IMR-90 (cell line): ENCODE measurements around the gene TTLL11. TPM values are rescaled to one million over a fixed set of nuclear protein-coding genes. Genes with fewer than 3 reads are reported as not detected.
A peak's percentile ranks its signal among the peaks of the same experiment; 100 is the strongest.

Source experiments
- ATAC-seq: fragments of 200-7000 bp; cut with Tn5 transposase; 2 replicates; pipeline ENCODE4 v1.9.1; 2020; ENCODE audit warnings: low read depth, mild to moderate bottlenecking, moderate library complexity
- BruUV-seq: library from RNA; stranded (reverse); fragments of 400-500 nt; replicated peaks from 2 replicates; lab custom pipeline; 2021; lab: Mats Ljungman, UMichigan
- CTCF ChIA-PET: fragments of 300-600 bp; formaldehyde crosslinking; extraction: SDS; loops from one replicate; lab custom pipeline; 2021; ENCODE audit warnings: antibody characterized with exemption; lab: Yijun Ruan, JAX
- POLR2A ChIA-PET: fragments of 300-600 bp; sonication (Branson Sonifier 250); formaldehyde crosslinking; loops from one replicate; lab custom pipeline; 2022; ENCODE audit warnings: antibody characterized with exemption; ENCODE audit not compliant: unreplicated experiment; lab: Charles Lee
- DNase-seq: peaks from one replicate; pipeline ENCODE4 v3.0.0; 2013
- H2AFZ ChIP-seq: replicated peaks from 2 replicates; pipeline ENCODE3; 2013; ENCODE audit warnings: low read length, mild to moderate bottlenecking; ENCODE audit not compliant: poor library complexity
- H2AK5ac ChIP-seq: 2 replicates; pipeline ENCODE4 v1.6.1; 2013; ENCODE audit warnings: low read depth, low read length, inconsistent platforms
- H2AK9ac ChIP-seq: replicated peaks from 2 replicates; pipeline ENCODE3; 2013; ENCODE audit warnings: mild to moderate bottlenecking, low read depth, low read length, moderate library complexity; ENCODE audit not compliant: poor library complexity
- H2BK120ac ChIP-seq: 2 replicates; pipeline ENCODE4 v1.6.1; 2013; ENCODE audit warnings: low read depth, low read length, inconsistent platforms
- H2BK15ac ChIP-seq: 3 replicates; pipeline ENCODE4 v1.6.1; 2013; ENCODE audit warnings: low read depth, low read length, inconsistent platforms
- H2BK20ac ChIP-seq: 2 replicates; pipeline ENCODE4 v1.6.1; 2013; ENCODE audit warnings: low read depth, mild to moderate bottlenecking, inconsistent platforms, low read length, moderate library complexity
- H2BK5ac ChIP-seq: 2 replicates; pipeline ENCODE4 v1.6.1; 2013; ENCODE audit warnings: mild to moderate bottlenecking, low read depth, low read length, inconsistent platforms; ENCODE audit not compliant: poor library complexity, severe bottlenecking
- H3K14ac ChIP-seq: replicated peaks from 2 replicates; pipeline ENCODE4 v1.6.1; 2013; ENCODE audit warnings: low read depth, low read length, inconsistent platforms
- H3K18ac ChIP-seq: 2 replicates; pipeline ENCODE4 v1.6.1; 2013; ENCODE audit warnings: low read depth, low read length, control low read depth
- H3K23ac ChIP-seq: 2 replicates; pipeline ENCODE4 v1.6.1; 2013; ENCODE audit warnings: low read depth, low read length, inconsistent platforms
- H3K27ac ChIP-seq: 2 replicates; pipeline ENCODE4 v1.5.1; 2013; ENCODE audit warnings: mild to moderate bottlenecking, control low read depth, low read length; ENCODE audit not compliant: insufficient read depth
- H3K27me3 ChIP-seq: 2 replicates; pipeline ENCODE4 v1.6.1; 2013; ENCODE audit warnings: low read length; ENCODE audit not compliant: control insufficient read depth, insufficient read depth
- H3K36me3 ChIP-seq: 2 replicates; pipeline ENCODE4 v1.6.1; 2013; ENCODE audit warnings: low read length, mixed read lengths; ENCODE audit not compliant: control insufficient read depth, insufficient read depth
- H3K4ac ChIP-seq: 2 replicates; pipeline ENCODE4 v1.6.1; 2013; ENCODE audit warnings: low read depth, low read length, inconsistent platforms
- H3K4me1 ChIP-seq: 2 replicates; pipeline ENCODE4 v1.6.1; 2013; ENCODE audit warnings: low read length, mixed read lengths; ENCODE audit not compliant: control insufficient read depth, insufficient read depth
- H3K4me2 ChIP-seq: 2 replicates; pipeline ENCODE4 v1.6.1; 2013; ENCODE audit warnings: low read depth, mild to moderate bottlenecking, control low read depth, low read length, moderate library complexity
- H3K4me3 ChIP-seq: 2 replicates; pipeline ENCODE4 v1.5.1; 2013; ENCODE audit warnings: low read depth, mild to moderate bottlenecking, control low read depth, low read length, moderate library complexity; ENCODE audit not compliant: insufficient read depth
- H3K56ac ChIP-seq: 2 replicates; pipeline ENCODE4 v1.6.1; 2013; ENCODE audit warnings: low read length, inconsistent platforms; ENCODE audit not compliant: insufficient read depth; ENCODE audit errors: extremely low read depth
- H3K79me1 ChIP-seq, 2 experiments: 2 replicates each; pipeline ENCODE4 v1.6.1; 2013; ENCODE audit warnings: low read length in 2 of 2, inconsistent platforms in 1 of 2, low read depth in 1 of 2
- H3K9ac ChIP-seq: 2 replicates; pipeline ENCODE4 v1.6.1; 2013; ENCODE audit warnings: low read depth, low read length, control low read depth
- H3K9me1 ChIP-seq: 2 replicates; pipeline ENCODE4 v1.6.1; 2013; ENCODE audit warnings: low read length, inconsistent platforms; ENCODE audit not compliant: insufficient read depth
- H3K9me3 ChIP-seq: 2 replicates; pipeline ENCODE4 v1.6.1; 2013; ENCODE audit warnings: low read length; ENCODE audit not compliant: control insufficient read depth, insufficient read depth
- H4K20me1 ChIP-seq: 2 replicates; pipeline ENCODE4 v1.6.1; 2013; ENCODE audit warnings: low read length, inconsistent platforms; ENCODE audit not compliant: insufficient read depth
- H4K5ac ChIP-seq: 2 replicates; pipeline ENCODE4 v1.6.1; 2013; ENCODE audit warnings: mild to moderate bottlenecking, low read depth, low read length, control low read depth
- H4K8ac ChIP-seq, 2 experiments: 2 replicates each; pipeline ENCODE4 v1.6.1; 2013; ENCODE audit warnings: low read depth in 2 of 2, low read length in 2 of 2, control low read depth in 1 of 2, inconsistent platforms in 1 of 2
- H4K91ac ChIP-seq: 2 replicates; pipeline ENCODE4 v1.6.1; 2013; ENCODE audit warnings: low read depth, low read length, inconsistent platforms; ENCODE audit not compliant: insufficient read depth
- BHLHE40 ChIP-seq: fragments of 150-350 bp; IDR thresholded peaks from 2 replicates; pipeline ENCODE4 v1.6.1; 2016; ENCODE audit warnings: mild to moderate bottlenecking, low read depth, low read length
- CEBPB ChIP-seq: IDR thresholded peaks from 2 replicates; pipeline ENCODE4 v1.6.1; 2012; ENCODE audit warnings: low read depth, low read length, improper control_type of control experiment
- MAFK ChIP-seq: IDR thresholded peaks from 2 replicates; pipeline ENCODE4 v1.6.1; 2012; ENCODE audit warnings: low read depth, low read length, improper control_type of control experiment
- MAZ ChIP-seq: IDR thresholded peaks from 2 replicates; pipeline ENCODE4 v1.6.1; 2012; ENCODE audit warnings: low read depth, mild to moderate bottlenecking, low read length, improper control_type of control experiment, moderate library complexity, borderline replicate concordance
- NFE2L2 ChIP-seq: fragments of 150-350 bp; IDR thresholded peaks from 2 replicates; pipeline ENCODE4 v1.6.1; 2016; ENCODE audit warnings: low read depth, mild to moderate bottlenecking, low read length
- POLR2A ChIP-seq: IDR thresholded peaks from 2 replicates; pipeline ENCODE4 v1.6.1; 2012; ENCODE audit warnings: mild to moderate bottlenecking, low read depth, low read length
- RAD21 ChIP-seq: IDR thresholded peaks from 2 replicates; pipeline ENCODE4 v1.6.1; 2012; ENCODE audit warnings: low read length, improper control_type of control experiment
- RCOR1 ChIP-seq: IDR thresholded peaks from 2 replicates; pipeline ENCODE4 v1.6.1; 2012; ENCODE audit warnings: mild to moderate bottlenecking, low read length, improper control_type of control experiment; ENCODE audit not compliant: insufficient replicate concordance
- SMC3 ChIP-seq: fragments of 150-350 bp; IDR thresholded peaks from 2 replicates; pipeline ENCODE4 v1.6.1; 2016; ENCODE audit warnings: low read depth, mild to moderate bottlenecking, antibody characterized with exemption, low read length, moderate library complexity
- WGBS, 2 experiments: methylation state at CpG; one replicate each; pipeline versions ENCODE4 v1.1.5 to v1.1.7; 2013; ENCODE audit warnings: missing lambda C conversion rate in 2 of 2; ENCODE audit not compliant: insufficient read length in 1 of 2; ENCODE audit errors: extremely low coverage in 2 of 2; 5-methylcytosine and 5-hydroxymethylcytosine counted together
- dilution Hi-C: fragments of 300-500 bp; cut with HindIII; formaldehyde crosslinking; loops from one replicate; pipeline ENCODE4 v1.14.3; 2018; ENCODE audit warnings: low sequenced_read_pairs; ENCODE audit not compliant: unreplicated experiment
- in situ Hi-C: fragments of 300-500 bp; cut with MboI; formaldehyde crosslinking; loops from 3 replicates; pipeline ENCODE4 v1.14.3; 2019; ENCODE audit warnings: low sequenced_read_pairs, inconsistent platforms, mixed read lengths
- intact Hi-C: fragments of 100-400 bp; cut with micrococcal nuclease; formaldehyde crosslinking; loops from 2 replicates; pipeline ENCODE4 v1.10.0; 2022
- polyA plus RNA-seq, 3 experiments: library from polyadenylated mRNA; depleted of rRNA; stranded (reverse); fragments of >200 nt; gene quantifications; 2 replicates each; pipeline ENCODE4 v1.2.3, GENCODE V29; 2012; ENCODE audit warnings: low replicate concordance in 1 of 3
- total RNA-seq: library from RNA; depleted of rRNA; stranded (reverse); fragments of >200 nt; gene quantifications from 2 replicates; pipeline ENCODE4 v1.2.3, GENCODE V29; 2012

TTLL11 gene
- total and polyA plus RNA-seq, 2 of the 4 experiments (the other 2 are of a cell fraction) = 2.0 to 4.6 TPM

GRCh38 chr9:121949766-121950165, 143.3 kb downstream of the TTLL11 start:
- Histone ChIP-seq H2BK5ac (no peak overlapping the region), H3K9me3 (no peaks in the 10 kb centered on the region), H3K4ac (no peak overlapping the region), H3K9ac (no peak overlapping the region), H4K8ac (no peak overlapping the region), H2BK20ac (no peak overlapping the region), H2BK15ac (no peak overlapping the region), H2AK9ac (no peak overlapping the region), H4K5ac (no peak overlapping the region), H3K18ac (no peak overlapping the region), H4K20me1 (no peaks in the 10 kb centered on the region), H3K56ac (no peak overlapping the region), H3K9me1 (peaks cover 16% of the 10 kb centered on the region), H3K79me1 (peaks cover 0 to 17% of the 10 kb centered on the region in 2 experiments; a peak in 1 of 4 replicates), H2AFZ (no peak overlapping the region), H3K27ac (no peak overlapping the region), H3K23ac (peak overlapping the region; percentile 16; the same call in 1 of the 2 replicates), H3K4me1 (peaks cover 15% of the 10 kb centered on the region), H3K14ac (no peak overlapping the region; the same call in 1 of the 2 replicates), H2BK120ac (no peak overlapping the region), H2AK5ac (peak overlapping the region; percentile 18; the same call in 1 of the 2 replicates), H3K4me2 (no peak overlapping the region), H3K36me3 (no peaks in the 10 kb centered on the region), H3K27me3 (no peaks in the 10 kb centered on the region), H3K4me3 (no peak overlapping the region), H4K91ac (no peak overlapping the region)
- TF ChIP-seq RCOR1 (no peak), MAFK (no peak), RAD21 (no peak), CEBPB (no peak), MAZ (no peak), SMC3 (no peak), POLR2A (no peak), NFE2L2 (no peak), BHLHE40 (no peak)
- no TSS peak for BruUV-seq
- WGBS, 2 experiments = 96% methylated on average over 4 of the region's 4 CpGs; no CpG with 5 or more reads in 1 of the 2 experiments
- no peak for DNase-seq
- POLR2A ChIA-PET = no interaction called here
- ATAC-seq = no peak
- CTCF ChIA-PET = no interaction called here
- intact Hi-C loops (no loop called here), dilution Hi-C loops (no loop called here), in situ Hi-C loops (no loop called here)
